22Rv1 (cell line): ENCODE measurements around the gene CCL13.

Source experiments
- H3K27ac ChIP-seq: fragments of 450-650 bp; 2 replicates; pipeline ENCODE4 v1.5.1; 2017
- ZFX ChIP-seq: fragments of 450-650 bp; IDR thresholded peaks from 2 replicates; pipeline ENCODE4 v1.6.1; 2017; ENCODE audit warnings: antibody characterized with exemption, borderline replicate concordance
- TF ChIP-seq, protein P1 (sequence below): fragments of 450-650 bp; IDR thresholded peaks from 2 replicates; pipeline ENCODE4 v1.5.1; 2017; ENCODE audit warnings: mild to moderate bottlenecking

Gene CCL13

DNA sequence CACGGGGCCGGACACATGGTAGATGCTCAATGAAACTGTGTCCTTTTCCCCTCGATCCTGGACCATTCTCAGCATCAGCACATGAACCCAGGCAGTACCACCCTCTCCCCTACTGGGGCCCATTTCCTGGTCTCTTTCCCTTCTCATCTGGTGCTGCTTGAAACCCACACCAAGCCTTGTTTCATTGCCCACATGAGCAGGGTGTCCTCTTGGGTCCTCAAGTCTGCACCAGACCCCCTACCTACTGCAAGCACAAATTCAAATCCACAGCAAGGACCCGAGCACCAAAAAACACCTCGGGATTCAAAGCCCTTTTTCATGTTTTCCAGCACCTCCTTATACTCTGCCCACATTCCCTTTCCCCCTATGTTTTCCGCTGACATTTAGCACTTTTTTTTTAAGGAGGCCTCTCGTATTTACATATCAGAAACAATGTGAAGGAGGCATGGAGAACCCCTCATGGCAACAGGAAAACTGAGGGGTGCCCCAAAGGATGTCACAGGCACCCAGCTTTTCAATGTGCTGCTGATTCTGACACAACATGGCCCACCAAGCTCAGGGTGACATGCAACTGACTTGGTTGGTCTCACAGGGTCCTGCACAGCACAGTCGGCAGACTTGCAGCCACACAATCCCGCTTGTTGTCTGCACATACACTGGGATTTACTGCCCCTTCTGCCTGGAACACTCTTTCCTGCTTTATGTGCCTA lies 11.4 kb downstream of the CCL13 start:
- no peak overlapping the region for H3K27ac ChIP-seq
- TF ChIP-seq, protein P1, sequence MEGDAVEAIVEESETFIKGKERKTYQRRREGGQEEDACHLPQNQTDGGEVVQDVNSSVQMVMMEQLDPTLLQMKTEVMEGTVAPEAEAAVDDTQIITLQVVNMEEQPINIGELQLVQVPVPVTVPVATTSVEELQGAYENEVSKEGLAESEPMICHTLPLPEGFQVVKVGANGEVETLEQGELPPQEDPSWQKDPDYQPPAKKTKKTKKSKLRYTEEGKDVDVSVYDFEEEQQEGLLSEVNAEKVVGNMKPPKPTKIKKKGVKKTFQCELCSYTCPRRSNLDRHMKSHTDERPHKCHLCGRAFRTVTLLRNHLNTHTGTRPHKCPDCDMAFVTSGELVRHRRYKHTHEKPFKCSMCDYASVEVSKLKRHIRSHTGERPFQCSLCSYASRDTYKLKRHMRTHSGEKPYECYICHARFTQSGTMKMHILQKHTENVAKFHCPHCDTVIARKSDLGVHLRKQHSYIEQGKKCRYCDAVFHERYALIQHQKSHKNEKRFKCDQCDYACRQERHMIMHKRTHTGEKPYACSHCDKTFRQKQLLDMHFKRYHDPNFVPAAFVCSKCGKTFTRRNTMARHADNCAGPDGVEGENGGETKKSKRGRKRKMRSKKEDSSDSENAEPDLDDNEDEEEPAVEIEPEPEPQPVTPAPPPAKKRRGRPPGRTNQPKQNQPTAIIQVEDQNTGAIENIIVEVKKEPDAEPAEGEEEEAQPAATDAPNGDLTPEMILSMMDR: no peak
- TF ChIP-seq ZFX: no peak

DNA sequence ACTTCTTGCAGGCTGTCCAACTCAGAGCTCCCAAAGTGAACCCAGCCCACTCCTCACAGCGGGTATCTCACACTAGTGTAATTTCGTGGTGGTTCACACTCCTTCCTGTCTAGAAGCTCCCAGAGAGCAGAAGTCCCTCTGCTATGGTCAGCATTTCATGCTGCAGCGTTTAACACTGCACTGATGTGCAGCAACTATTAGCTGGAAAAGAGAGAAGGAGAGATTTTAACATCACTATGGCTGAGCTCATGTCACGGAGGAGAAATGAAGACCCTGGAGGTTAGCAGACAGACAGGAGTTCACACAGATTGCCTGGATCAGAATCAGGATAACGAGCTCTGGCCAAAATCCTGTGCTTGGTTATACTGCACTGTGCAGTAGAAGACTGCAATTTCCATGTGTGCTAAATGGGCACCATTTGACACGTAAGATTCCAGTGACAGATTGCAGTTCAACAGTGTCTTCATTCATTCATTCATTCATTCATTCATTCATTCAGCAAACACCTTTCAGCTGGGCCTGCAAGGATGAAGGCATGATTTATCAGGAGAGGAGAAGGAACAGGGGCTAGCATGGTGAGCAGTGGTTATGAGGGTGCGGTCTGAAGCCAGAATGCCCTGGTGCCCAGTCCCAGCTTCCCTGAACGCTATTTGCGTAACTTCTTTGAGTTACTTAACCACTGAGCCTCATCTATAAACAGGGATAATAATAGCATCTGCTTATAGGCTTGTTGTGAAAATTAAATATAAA lies 12.1 kb downstream of the CCL13 start:
- no peak overlapping the region for H3K27ac ChIP-seq
- TF ChIP-seq, protein P1: no peak
- no peak for TF ChIP-seq ZFX

DNA sequence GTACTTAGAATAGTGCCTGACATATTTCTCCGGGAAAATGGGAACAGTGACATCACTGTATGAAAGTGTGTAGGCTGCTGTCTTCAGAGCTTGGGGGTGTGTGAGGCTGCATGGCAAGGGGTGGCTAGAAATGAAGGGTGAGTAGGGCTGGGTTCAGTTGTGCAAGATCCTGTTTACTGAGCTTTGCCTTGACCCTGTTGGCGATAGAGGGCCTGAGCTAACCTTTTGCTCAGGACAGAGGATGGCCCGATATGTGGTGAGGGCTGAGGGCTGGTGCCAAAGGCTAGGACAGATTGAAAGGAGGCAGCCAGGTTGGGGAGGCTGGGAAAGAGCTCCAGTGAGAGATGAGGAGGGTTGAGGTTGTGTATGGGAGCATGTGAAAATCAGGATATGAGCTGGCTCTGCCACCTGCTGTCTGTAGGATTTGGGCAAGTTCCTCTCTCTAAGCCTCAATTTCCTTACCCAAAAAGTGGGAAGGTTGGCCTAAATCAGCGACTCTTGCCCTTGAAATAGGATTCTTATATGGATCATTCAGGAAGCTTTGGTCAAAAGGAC lies 12.7 kb downstream of the CCL13 start:
- no peak for TF ChIP-seq ZFX
- TF ChIP-seq, protein P1: no peak
- no peak overlapping the region for H3K27ac ChIP-seq

DNA sequence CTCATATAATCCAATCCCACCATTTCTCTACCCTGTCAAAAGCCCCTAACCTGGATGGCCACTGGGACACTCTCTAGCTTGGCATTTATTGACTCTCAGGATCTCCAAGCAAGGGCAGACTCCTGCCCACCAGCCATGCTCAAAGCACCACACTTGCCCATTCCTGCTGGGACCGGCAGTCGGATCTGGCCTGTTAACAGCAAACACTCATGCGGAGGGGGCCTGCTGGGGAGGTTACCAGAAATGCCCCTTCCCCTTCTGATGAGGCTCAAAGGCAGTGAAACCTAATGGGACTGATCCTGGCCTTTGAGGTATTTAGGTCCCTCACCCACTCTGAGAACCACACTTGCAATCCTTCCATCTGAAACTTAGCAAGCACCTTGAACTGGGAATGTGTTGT lies 13.3 kb downstream of the CCL13 start:
- TF ChIP-seq, protein P1: no peak
- no peak for TF ChIP-seq ZFX
- no peak overlapping the region for H3K27ac ChIP-seq

DNA sequence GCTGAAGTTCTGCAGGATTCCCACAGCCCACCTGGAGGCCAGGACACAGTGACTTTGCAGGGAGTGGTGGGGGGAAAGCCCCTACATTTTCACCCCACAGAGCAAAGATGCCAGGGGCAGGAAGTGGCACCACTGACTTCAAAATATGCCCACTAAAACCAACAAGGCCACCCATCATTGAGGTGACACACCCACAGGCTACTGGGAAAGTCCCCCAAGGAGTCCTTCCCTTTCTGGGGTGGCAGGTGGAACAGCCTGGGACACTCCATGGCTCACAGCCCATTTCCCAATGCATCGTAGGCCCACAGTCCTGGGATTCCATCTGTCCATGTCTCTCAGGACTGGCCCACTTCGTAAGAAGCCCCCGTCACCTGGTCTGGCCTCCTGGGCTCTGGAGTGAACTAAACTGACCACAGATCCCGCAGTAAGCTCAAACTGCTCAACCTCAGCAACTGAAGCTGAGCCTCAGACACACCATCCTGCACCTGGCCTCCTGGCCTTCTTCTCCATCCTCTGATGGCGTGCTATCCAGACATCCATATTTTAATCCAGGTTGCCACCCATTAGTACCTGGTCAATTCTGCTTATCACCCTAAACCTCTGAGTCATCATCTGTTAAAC lies 14.2 kb downstream of the CCL13 start:
- TF ChIP-seq, protein P1: no peak
- TF ChIP-seq ZFX: no peak
- H3K27ac ChIP-seq: no peak overlapping the region

DNA sequence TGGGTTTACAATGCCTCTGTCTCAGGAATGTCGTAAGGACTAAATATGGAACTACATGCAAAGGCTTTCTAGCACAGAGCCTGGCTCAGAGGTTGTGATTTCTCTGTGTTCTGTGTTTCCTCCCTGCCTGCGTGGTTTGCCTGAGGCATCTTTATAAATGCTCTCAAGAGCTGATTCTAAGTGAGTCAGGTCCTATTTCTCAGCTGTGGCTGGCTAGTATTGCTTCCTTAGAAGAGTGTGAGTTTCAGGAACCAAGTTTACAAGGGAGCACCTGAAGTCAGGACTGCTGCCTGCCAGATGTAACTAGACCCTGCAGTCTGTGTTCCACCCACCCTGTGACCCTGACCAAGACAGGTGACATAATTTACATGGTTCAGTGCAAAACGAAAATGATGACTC lies 14.7 kb downstream of the CCL13 start:
- TF ChIP-seq, protein P1: no peak
- no peak for TF ChIP-seq ZFX
- H3K27ac ChIP-seq: no peak overlapping the region
